Endothelial cell (in vitro differentiated cells): Measurements from ENCODE around the gene TPO. TPM values are rescaled to one million over a fixed set of nuclear protein-coding genes. Genes with fewer than 3 reads are reported as not detected.

ENCODE experiments used
- DNase-seq: peaks from one replicate; pipeline ENCODE4 v3.0.0; 2021; ENCODE audit warnings: low spot score
- H3K27ac Mint-ChIP-seq: one replicate; pipeline ENCODE4 v1.8.0; 2021; ENCODE audit warnings: mixed read lengths, inconsistent platforms; ENCODE audit not compliant: unreplicated experiment
- H3K27me3 Mint-ChIP-seq: one replicate; pipeline ENCODE4 v1.8.0; 2021; ENCODE audit warnings: mild to moderate bottlenecking, moderate library complexity, mixed read lengths, inconsistent platforms; ENCODE audit not compliant: unreplicated experiment
- H3K36me3 Mint-ChIP-seq: one replicate; pipeline ENCODE4 v1.8.0; 2021; ENCODE audit warnings: mild to moderate bottlenecking, low read depth, mixed read lengths, inconsistent platforms; ENCODE audit not compliant: unreplicated experiment
- H3K4me1 Mint-ChIP-seq: one replicate; pipeline ENCODE4 v1.8.0; 2021; ENCODE audit warnings: mild to moderate bottlenecking, mixed read lengths, inconsistent platforms; ENCODE audit not compliant: unreplicated experiment
- H3K4me3 Mint-ChIP-seq: one replicate; pipeline ENCODE4 v1.8.0; 2021; ENCODE audit warnings: mild to moderate bottlenecking, mixed read lengths, inconsistent platforms; ENCODE audit not compliant: unreplicated experiment
- H3K9me3 Mint-ChIP-seq: one replicate; pipeline ENCODE4 v1.8.0; 2021; ENCODE audit warnings: mixed read lengths, inconsistent platforms; ENCODE audit not compliant: unreplicated experiment
- CTCF ChIP-seq: fragments of 200-600 bp; sonication (generic); IDR thresholded peaks from one replicate; pipeline ENCODE4 v1.5.0; 2021; ENCODE audit warnings: antibody characterized with exemption; ENCODE audit not compliant: unreplicated experiment
- total RNA-seq: library from RNA; stranded (reverse); fragmentation: NEBNext Ultra II Directional; extraction: Animal tissue kit (Norgen Biotek cat#: 25700); gene quantifications from one replicate; pipeline ENCODE4 v1.2.1, GENCODE V29; 2021; ENCODE audit not compliant: unreplicated experiment

TPO gene
- total RNA-seq, 1 donor from 2014 or later = 0.41 TPM

GRCh38 chr2:1584051-1584531, 170.8 kb downstream of the TPO start:
- no peak for TF ChIP-seq CTCF

GRCh38 chr2:1584691-1585485, 171.6 kb downstream of the TPO start:
- H3K27me3 Mint-ChIP-seq = peaks cover 13% of the 10 kb centered on the region
- no peak for TF ChIP-seq CTCF
- no peak overlapping the region for H3K4me3 Mint-ChIP-seq
- H3K4me1 Mint-ChIP-seq = peaks cover 20% of the 10 kb centered on the region
- DNase-seq = no peak
- H3K9me3 Mint-ChIP-seq = peaks cover 4% of the 10 kb centered on the region
- H3K27ac Mint-ChIP-seq = no peak overlapping the region
- H3K36me3 Mint-ChIP-seq = peaks cover 12% of the 10 kb centered on the region

More at GRCh38 chr2:1584051-1584531, 170.8 kb downstream of the TPO start:
- Mint-ChIP-seq H3K4me3 (no peak overlapping the region), H3K27ac (no peak overlapping the region), H3K9me3 (peaks cover 4% of the 10 kb centered on the region), H3K4me1 (peaks cover 15% of the 10 kb centered on the region), H3K27me3 (peaks cover 14% of the 10 kb centered on the region), H3K36me3 (peaks cover 13% of the 10 kb centered on the region)
- no peak for DNase-seq

GRCh38 chr2:1585635-1586034, 172.4 kb downstream of the TPO start:
- H3K4me1 Mint-ChIP-seq = peaks cover 18% of the 10 kb centered on the region
- H3K4me3 Mint-ChIP-seq = no peak overlapping the region
- H3K36me3 Mint-ChIP-seq = peaks cover 7% of the 10 kb centered on the region
- H3K27ac Mint-ChIP-seq = no peak overlapping the region
- no peak for TF ChIP-seq CTCF
- H3K9me3 Mint-ChIP-seq = peaks cover 4% of the 10 kb centered on the region
- peaks cover 10% of the 10 kb centered on the region for H3K27me3 Mint-ChIP-seq
- no peak for DNase-seq

GRCh38 chr2:1586251-1586922, 173.1 kb downstream of the TPO start:
- H3K9me3 Mint-ChIP-seq = peaks cover 4% of the 10 kb centered on the region
- H3K4me3 Mint-ChIP-seq = no peak overlapping the region
- H3K27me3 Mint-ChIP-seq = peaks cover 10% of the 10 kb centered on the region
- H3K36me3 Mint-ChIP-seq = peaks cover 7% of the 10 kb centered on the region
- TF ChIP-seq CTCF = no peak
- no peak overlapping the region for H3K27ac Mint-ChIP-seq
- peaks cover 25% of the 10 kb centered on the region for H3K4me1 Mint-ChIP-seq
- no peak for DNase-seq
